ENCODE measurements around the gene AJAP1. TPM values are rescaled to one million over a fixed set of nuclear protein-coding genes. Genes with fewer than 3 reads are reported as not detected.

The AJAP1 gene
- total and polyA plus RNA-seq, 2 experiments from 2014 or later = not detected

DNA sequence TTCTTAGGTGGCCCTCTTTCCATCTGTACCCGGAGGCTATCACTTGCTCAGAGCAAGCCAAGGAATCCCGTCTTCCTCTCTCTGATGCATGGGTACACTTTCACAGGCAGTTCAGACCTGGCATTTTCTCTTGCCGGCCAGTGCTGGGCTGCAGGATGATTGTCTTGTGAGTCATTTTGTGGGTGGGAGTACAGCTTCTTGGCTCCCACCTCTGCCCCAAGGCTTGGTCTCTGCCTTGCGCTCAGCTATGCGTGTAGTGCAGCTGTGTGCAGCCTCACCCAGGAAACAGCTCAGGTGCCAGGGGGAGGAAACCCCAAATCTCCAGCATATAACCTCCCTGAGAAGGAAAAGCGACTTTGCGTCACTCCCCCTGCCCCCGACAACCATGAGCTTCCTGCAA lies 3.9 kb upstream of the AJAP1 start (continued):
- no peak for TF ChIP-seq ZNF331 (CRISPR knock-in tag; IDR thresholded peaks at IDR 0.05; ENCODE audit: low read depth)
- TF ChIP-seq STAT1 (IDR thresholded peaks at IDR 0.05; ENCODE audit: unreplicated experiment) = no peak
- TF ChIP-seq EZH2 (IDR thresholded peaks at IDR 0.05; ENCODE audit: low read depth, unreplicated experiment) = no peak
- TF ChIP-seq CREB1 (CRISPR knock-in tag; IDR thresholded peaks at IDR 0.05; ENCODE audit: low read depth) = no peak
- no peak for TF ChIP-seq POLR2AphosphoS5 (IDR thresholded peaks at IDR 0.05; ENCODE audit: low read depth)

DNA sequence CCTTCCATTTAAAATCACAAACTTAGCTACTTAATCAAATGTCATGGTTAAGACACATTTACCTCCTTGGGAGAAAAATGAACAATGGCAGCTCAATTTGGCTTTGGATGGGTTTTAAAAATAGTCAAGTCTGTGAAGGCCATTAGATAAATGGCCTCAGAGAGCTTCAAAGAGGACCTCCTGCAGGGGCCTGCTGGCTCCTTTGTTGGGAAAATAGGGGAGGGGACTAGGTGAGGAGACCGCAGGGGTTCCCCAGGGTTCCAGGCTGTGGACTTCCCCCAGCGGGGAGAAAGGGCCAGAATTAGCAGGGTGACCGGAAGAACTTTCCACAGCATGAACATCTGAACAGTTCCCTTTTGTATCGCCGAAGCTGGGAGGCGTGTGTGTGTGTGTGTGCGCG lies 3.4 kb upstream of the AJAP1 start:
- H3K36me3 ChIP-seq (ENCODE audit: insufficient read depth) = no peaks in the 10 kb centered on the region
- Mint-ChIP-seq H3K4me3 (no peak overlapping the region; the same call in 2 of the 3 replicates), H3K4me1 (no peaks in the 10 kb centered on the region; the same call in 1 of the 3 replicates), H3K27me3 (ENCODE audit: insufficient read depth, low read depth, poor library complexity) (peaks cover 19% of the 10 kb centered on the region), H3K9me3 (no peaks in the 10 kb centered on the region; the same call in 2 of the 3 replicates), H3K27ac (no peak overlapping the region), H3K36me3 (ENCODE audit: low read depth) (no peaks in the 10 kb centered on the region)
- DNase-seq (ENCODE audit: low spot score) = no peak
- ATAC-seq = no peak
- H3K79me2 ChIP-seq (replicated peaks; ENCODE audit: insufficient read depth) = no peaks in the 10 kb centered on the region
- H2AFZ ChIP-seq = no peak overlapping the region
- H3K4me3 ChIP-seq = no peak overlapping the region
- no peak overlapping the region for H3K27ac ChIP-seq (ENCODE audit: low read depth)
- no peaks in the 10 kb centered on the region for H3K4me1 ChIP-seq (ENCODE audit: insufficient read depth)
- H3K4me2 ChIP-seq = no peak overlapping the region
- TF ChIP-seq, protein P1, sequence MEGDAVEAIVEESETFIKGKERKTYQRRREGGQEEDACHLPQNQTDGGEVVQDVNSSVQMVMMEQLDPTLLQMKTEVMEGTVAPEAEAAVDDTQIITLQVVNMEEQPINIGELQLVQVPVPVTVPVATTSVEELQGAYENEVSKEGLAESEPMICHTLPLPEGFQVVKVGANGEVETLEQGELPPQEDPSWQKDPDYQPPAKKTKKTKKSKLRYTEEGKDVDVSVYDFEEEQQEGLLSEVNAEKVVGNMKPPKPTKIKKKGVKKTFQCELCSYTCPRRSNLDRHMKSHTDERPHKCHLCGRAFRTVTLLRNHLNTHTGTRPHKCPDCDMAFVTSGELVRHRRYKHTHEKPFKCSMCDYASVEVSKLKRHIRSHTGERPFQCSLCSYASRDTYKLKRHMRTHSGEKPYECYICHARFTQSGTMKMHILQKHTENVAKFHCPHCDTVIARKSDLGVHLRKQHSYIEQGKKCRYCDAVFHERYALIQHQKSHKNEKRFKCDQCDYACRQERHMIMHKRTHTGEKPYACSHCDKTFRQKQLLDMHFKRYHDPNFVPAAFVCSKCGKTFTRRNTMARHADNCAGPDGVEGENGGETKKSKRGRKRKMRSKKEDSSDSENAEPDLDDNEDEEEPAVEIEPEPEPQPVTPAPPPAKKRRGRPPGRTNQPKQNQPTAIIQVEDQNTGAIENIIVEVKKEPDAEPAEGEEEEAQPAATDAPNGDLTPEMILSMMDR (conservative IDR thresholded peaks at IDR 0.05; ENCODE audit: low read depth in 2 of 2) = no peak
- TF ChIP-seq JUNB (IDR thresholded peaks at IDR 0.05; ENCODE audit: unreplicated experiment) = no peak
- TF ChIP-seq CREB1 (CRISPR knock-in tag; IDR thresholded peaks at IDR 0.05; ENCODE audit: low read depth) = no peak
- TF ChIP-seq, protein P2, sequence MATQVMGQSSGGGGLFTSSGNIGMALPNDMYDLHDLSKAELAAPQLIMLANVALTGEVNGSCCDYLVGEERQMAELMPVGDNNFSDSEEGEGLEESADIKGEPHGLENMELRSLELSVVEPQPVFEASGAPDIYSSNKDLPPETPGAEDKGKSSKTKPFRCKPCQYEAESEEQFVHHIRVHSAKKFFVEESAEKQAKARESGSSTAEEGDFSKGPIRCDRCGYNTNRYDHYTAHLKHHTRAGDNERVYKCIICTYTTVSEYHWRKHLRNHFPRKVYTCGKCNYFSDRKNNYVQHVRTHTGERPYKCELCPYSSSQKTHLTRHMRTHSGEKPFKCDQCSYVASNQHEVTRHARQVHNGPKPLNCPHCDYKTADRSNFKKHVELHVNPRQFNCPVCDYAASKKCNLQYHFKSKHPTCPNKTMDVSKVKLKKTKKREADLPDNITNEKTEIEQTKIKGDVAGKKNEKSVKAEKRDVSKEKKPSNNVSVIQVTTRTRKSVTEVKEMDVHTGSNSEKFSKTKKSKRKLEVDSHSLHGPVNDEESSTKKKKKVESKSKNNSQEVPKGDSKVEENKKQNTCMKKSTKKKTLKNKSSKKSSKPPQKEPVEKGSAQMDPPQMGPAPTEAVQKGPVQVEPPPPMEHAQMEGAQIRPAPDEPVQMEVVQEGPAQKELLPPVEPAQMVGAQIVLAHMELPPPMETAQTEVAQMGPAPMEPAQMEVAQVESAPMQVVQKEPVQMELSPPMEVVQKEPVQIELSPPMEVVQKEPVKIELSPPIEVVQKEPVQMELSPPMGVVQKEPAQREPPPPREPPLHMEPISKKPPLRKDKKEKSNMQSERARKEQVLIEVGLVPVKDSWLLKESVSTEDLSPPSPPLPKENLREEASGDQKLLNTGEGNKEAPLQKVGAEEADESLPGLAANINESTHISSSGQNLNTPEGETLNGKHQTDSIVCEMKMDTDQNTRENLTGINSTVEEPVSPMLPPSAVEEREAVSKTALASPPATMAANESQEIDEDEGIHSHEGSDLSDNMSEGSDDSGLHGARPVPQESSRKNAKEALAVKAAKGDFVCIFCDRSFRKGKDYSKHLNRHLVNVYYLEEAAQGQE (IDR thresholded peaks at IDR 0.05; ENCODE audit: unreplicated experiment) = no peak
- TF ChIP-seq, protein P3, sequence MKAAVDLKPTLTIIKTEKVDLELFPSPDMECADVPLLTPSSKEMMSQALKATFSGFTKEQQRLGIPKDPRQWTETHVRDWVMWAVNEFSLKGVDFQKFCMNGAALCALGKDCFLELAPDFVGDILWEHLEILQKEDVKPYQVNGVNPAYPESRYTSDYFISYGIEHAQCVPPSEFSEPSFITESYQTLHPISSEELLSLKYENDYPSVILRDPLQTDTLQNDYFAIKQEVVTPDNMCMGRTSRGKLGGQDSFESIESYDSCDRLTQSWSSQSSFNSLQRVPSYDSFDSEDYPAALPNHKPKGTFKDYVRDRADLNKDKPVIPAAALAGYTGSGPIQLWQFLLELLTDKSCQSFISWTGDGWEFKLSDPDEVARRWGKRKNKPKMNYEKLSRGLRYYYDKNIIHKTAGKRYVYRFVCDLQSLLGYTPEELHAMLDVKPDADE (IDR thresholded peaks at IDR 0.05) = no peak
- TF ChIP-seq POLR2AphosphoS5 (IDR thresholded peaks at IDR 0.05; ENCODE audit: low read depth) = no peak
- no peaks in the 10 kb centered on the region for H3K9me2 ChIP-seq (ENCODE audit: insufficient read depth)
- no peaks in the 10 kb centered on the region for H3F3A ChIP-seq (replicated peaks; ENCODE audit: low read depth)
- no peaks in the 10 kb centered on the region for H3K27me3 ChIP-seq (ENCODE audit: insufficient read depth)
- no peaks in the 10 kb centered on the region for H4K20me1 ChIP-seq (replicated peaks; ENCODE audit: insufficient read depth)

Data from GM23338 (cell line).